Limb (tissue), 2 donors: ENCODE data around the gene BICDL1.

Source experiments
- DNase-seq, 2 donors: peaks; one replicate each; pipeline ENCODE4 v3.0.0-alpha.2; 2016; ENCODE audit errors: extremely low spot score in 2 of 2

The BICDL1 gene

DNA sequence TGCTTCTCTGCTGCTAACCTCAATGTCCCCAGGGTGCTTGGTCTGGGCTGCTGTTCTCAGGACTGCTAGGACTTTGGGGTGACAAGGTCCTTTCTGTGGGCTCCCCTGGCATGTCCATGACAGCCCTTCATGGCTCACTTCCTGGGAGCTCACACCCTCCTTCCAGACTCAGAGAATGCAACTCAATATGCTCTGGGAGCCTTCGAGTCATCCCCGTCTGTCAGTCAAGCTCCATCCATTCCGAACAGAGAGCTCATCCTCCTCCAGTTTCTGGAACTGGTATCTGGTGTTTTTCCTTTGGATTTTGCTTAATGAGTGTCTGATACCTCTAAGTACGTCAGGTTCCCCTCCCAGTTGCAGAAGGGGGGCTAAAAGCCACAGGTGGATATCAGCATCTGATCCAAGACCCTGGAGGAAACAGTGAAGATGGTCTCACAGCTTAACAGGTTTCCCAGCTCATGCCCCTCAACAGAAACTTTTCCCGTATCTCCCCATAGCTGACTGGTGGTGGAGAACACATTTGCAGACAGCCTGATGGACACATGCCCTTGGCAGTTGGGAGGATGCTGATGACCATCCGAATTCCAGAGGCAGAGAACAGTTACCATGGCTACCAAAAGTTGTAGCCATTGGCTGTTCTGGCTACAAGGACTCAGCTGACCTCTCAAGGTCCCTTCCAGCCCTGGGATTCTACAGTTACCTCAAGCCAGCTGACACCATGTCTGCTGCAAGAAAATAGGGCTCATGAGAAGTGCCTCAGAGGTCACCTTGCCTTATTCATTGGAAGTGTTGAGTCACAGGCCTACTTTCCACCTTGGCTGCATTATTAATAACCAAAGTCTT lies 137.0 kb downstream of the BICDL1 start:
- no peak for DNase-seq

DNA sequence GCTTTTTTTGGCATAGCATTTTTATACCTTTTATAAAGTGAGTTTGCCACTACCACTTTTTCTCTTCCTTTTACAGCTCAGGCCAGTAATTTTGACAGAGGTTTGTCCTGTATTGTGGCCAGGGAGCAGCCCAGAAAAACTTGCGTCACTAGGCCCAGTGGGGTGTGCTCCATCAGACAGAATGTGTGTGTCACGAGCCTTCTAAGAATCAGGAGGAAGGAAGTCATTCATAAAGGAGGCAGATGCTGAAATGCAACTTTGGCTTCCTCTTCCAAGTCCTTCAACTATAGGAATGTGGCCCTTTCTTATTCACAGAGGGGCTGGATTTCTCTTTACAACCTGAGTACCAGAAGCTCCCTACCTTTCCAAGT lies 137.6 kb downstream of the BICDL1 start:
- DNase-seq: no peak

DNA sequence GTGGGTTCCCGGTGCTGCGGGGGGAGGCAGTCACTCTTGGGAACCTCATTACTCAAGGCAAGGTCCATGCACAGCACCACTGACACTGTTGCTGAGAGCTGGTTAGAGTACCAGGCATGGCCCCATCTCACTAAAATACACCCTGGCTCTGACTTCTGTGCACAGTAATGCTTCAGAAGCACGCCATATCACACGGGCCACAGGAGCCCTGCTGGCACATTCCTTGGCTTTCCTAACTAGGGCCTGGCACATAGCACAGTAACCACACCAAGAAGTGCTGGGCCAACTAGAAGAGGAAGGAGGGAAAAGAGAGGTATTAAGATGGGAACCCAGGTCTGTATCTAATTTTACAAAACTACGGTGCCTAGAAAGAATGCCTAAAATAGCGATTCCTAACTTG lies 141.0 kb downstream of the BICDL1 start:
- DNase-seq: no peak

DNA sequence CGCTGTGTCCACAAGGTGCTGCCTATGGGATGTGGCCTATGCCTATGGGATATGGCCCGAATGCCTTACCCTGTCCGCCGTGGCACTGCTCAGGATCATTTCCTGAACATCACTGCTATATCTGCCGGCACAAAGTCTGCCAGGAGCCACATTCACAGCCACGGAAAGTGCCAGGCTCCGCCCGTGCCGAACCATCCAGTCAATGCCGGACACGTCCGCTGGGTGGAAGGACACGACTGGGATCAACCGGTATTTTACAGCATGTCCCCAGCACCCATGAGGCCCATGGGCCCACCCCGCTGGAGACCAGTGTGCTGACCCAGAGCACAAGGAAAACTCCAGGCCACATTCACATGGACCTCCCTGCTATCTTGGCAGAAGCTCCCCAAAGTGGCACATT lies 142.1 kb downstream of the BICDL1 start:
- DNase-seq: no peak

DNA sequence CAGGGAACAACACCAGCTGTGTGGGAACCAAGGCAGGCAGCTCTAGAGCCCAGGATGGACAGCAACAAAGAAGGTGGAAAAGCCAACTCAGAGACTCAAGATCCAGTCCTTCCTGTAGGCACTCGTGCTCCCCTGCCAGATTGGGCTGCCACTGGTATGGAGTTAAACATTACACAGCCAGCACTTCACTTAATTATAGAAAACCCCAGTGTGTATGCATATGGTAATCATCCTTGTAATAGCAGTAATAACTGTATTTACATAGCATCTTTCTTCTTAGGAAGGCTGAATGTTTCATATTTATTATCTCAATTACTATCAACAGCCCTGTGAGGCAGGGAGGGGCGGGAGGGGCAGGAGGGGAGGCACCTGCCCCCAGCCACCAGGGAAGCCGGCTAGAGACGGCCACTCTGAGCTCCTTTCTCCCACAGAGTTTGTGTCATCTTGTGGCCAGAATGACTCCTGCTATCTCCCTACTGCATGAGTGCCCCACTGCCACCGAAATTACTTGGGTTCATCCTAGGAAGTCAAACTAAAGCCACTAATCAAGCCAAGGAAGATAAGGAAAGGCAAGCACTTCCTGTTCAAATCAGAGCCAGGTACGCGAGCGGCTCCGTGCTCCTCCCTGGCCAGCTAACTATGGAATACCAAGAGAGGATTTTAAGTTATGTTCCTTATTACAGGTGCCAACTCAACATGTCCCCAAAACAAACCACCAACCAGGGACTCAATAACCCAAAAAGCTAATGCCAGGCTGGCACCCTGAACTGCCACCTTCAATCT lies 143.2 kb downstream of the BICDL1 start:
- no peak for DNase-seq

DNA sequence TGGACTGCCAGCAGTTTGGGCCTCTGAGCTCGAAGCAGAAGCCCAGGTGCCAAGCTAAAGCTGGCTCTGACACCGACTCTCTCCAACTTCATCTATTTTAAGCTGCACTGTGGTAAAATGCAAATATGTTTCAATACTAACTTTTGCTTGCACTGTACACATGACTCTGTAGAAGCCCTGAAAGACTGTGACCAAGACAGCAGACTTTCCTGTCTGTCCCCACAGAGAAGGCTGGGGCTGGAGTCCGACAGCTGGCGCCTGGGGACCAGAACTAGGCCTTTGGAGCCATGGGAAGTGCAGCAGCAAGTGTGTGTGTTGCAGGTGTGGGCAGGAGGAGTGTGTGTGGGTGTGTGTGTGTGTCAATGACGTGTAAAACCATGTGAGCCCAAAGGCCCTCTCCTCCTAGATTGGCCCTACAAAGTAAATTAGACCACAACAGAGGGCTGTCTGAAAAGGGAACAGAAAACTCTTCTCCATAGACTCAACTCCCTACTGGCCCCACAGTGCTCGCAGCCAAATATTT lies 143.9 kb downstream of the BICDL1 start:
- DNase-seq: no peak

DNA sequence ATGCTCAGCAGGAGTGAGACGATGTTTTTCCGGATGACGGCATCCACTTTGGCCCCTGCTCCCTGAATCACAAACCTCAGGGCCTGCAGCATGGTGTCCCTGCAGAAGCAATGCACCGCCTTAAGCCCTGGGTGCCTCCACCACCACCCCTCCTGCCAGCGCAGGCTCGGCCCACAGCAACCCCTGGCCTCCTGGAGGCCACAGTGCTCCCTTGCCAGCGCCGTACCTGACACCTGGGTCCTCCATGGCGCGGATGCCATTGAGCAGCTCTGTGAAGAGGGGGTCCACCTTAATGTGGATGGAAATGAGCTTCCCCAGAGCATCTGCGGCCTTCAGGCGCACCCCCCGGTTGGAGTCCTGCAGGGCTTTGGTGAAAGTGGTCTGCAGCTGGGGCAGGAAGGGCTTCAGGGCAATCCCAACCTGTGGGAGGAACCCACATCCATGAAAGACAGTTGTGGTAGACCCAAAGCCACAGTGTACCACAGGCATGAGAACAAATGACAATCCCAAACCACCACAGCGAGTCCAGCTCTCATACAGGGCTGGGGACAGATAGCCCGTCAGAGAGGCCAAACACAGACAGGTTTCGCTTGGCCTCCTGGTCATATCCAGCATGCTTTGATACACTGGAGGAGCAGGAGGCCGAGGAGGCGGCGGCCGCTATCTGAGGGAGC lies 145.4 kb downstream of the BICDL1 start:
- DNase-seq: no peak

DNA sequence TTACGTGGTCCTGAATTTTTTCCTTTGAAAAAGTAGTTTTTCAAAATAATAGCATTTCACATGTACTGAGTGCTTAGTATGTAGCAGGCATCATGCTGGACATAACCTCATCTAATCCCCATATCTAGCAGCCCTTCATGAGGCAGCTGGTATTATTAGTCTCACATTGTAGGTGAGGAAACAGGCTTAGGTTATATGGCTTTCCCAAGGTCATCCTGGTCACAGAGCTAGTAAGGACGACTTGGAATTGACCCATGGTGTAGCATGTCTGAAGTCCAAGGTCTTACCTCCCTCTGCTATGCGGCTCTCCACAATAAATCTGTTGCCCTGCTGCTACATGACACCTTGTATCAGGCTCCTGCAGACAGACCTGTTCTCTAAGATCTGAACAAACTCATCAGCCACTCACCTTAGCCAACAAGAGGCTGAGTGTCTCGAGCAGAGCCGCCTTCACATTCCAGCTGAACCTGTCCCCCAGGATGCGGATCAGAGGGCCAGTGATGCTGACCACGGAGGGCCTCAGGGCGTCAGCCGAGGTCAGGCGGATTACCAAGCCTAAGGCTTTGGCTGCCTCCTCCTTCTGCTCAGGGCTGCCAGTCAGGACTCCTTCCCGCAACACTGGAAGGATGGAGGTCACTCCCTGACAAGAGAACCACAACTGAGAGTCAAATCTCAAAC lies 147.2 kb downstream of the BICDL1 start:
- DNase-seq: no peak

DNA sequence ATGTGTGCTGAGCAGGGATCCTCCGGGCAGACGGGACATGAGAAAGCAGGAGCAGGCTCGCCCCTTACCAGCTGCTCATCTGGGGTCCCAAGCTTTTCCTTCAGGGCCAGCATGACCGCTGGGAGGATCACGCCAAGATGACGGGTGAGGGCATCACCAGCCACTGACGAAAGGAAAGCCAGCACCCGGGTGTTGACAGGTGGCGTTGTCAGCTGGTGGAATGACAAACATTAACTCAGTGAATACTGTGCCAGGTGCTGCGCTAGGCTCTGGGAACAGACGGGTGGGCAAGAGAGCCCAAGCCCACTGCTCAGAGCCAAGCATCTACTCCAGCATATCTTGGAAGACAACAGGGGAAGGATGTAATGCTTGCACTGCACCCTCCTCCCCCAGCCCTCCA lies 148.8 kb downstream of the BICDL1 start:
- no peak for DNase-seq

DNA sequence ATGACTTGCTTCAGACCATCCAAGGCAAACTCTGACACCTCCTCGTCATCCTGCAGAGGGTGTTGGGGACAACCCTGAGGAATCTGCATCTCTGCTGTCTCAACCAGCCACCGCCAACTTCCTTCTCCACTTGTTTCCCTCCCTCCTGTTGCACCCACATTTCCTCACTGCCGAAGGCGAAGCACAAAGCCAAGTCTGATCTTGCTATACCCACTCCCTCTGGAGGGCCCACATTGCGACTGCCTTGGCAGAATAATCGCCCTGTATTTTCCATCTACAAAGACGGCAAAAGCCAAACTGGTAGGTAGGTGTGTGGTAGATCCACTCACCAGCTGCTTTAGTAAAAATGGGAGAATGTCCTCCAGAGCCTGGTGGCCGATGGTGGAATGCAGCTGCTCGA lies 149.3 kb downstream of the BICDL1 start:
- DNase-seq: no peak

DNA sequence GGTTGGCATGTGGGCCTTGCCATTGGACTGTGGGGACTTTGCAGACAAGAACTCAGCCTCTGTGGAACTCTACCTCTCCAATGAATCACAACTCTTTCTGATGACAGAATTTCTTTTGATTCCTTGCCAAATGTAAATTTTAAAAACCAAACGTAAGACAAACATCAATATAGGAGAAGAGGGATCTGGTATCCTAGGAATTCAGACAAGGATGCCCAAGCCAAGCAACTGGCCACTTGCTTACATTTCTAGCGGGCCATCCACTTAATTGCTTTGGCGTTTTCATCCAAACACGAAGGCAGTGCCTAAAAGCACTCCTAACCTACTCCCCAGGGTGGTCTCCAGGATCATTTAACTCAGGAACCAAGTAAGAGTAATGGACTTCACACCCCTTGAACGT lies 150.9 kb downstream of the BICDL1 start:
- no peak for DNase-seq

DNA sequence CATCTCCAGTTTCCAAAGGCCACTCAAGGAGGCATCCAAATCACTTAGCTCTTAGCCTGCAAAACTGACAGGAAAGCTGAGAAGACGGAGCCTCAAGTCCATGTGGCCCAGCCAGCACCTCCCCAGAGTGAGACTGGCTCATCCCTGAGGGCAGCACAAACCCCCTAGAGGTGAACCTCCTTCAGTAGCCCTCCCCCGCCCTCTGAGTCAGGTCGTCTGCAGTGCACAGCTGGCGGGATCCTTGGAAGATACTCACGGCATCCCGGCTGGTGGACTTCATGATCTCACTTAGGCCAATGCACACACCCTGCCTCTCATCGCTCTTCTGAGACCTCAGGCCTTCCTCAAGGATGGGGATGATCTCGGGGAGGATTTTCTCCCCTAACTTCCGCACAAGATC lies 151.6 kb downstream of the BICDL1 start:
- DNase-seq: no peak

DNA sequence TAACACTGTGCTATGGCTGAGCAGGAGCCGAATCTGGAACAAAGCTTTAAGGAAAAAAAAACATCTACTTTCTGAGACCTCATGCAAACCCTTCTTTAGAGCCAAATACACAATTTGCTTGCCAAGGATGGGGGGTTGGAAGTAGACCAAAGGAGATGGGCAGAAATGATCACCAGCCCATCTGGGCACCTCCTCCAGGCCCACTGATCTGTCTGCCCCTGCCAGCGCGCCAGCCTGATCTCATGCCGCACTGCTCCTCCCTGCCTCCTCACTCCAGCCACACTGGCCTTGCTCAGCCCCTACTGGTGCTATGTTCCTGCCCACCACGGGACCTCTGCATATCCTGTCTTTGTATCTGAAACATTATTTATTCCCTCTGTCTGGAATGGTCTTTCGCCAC lies 152.3 kb downstream of the BICDL1 start:
- DNase-seq: no peak

DNA sequence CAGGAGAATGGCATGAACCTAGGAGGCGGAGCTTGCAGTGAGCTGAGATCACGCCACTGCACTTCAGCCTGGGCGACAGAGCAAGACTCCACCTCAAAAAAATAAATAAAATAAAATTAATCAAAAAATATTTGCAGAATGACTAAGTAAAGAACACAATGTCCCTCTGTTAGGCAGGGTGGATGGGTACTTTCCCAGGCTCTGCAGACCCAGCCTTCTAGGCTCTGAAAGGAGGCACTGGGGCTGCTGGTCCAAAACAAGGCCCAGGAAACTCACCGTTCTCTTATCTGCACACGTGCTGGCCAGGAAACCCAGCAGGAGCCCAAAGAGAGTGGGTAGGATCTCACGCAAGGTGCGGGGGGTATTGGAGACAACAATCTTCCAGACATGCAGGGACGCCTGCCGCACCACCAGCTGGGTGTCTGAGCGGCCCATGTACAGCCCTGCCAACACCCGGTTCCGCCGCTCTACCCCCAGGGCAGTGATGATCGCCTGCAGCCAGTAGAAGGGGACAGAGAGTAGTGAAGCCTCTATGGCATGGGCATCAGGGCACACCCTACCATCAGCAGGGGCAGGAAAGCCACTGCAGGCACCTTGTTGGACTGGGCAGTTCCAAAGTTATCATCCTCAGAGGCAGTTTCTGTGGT lies 153.3 kb downstream of the BICDL1 start:
- DNase-seq: no peak
